Thyroid gland (tissue), 4 donors: ENCODE results near the gene CACNA1B.

Experiments used
- CTCF ChIP-seq, 6 experiments: fragments of 200-600 bp in 3 of 6; fragments of 450-650 bp in 3 of 6; sonication (generic) in 3 of 6; IDR thresholded peaks; one replicate each; pipeline ENCODE4 v1.5.1; 2016 to 2019; ENCODE audit warnings: antibody characterized with exemption in 6 of 6, mild to moderate bottlenecking in 2 of 6, inconsistent platforms in 1 of 6, moderate library complexity in 1 of 6
- POLR2A ChIP-seq, 2 donors: fragments of 450-650 bp; IDR thresholded peaks; one replicate each; pipeline ENCODE4 v1.6.1; 2017; ENCODE audit warnings: antibody characterized with exemption in 2 of 2, mild to moderate bottlenecking in 2 of 2, moderate library complexity in 1 of 2

GRCh38 chr9:138025908-138026307, 148.3 kb downstream of the CACNA1B start:
- no peak for TF ChIP-seq POLR2A (IDR thresholded peaks at IDR 0.05)
- no peak for TF ChIP-seq CTCF (IDR thresholded peaks at IDR 0.05)
